Sigmoid colon (tissue), 7 donors: ENCODE data around the gene PRR12. TPM values are rescaled to one million over a fixed set of nuclear protein-coding genes. Genes with fewer than 3 reads are reported as not detected.

Experiments
- DNase-seq: peaks from one replicate; pipeline ENCODE4 v3.0.0-alpha.2; 2019
- H3K27ac ChIP-seq, 4 donors: fragments of 200-600 bp; sonication (generic); one replicate each; pipeline ENCODE4 v1.5.1; 2016 to 2019; ENCODE audit warnings: mild to moderate bottlenecking in 1 of 4
- H3K27me3 ChIP-seq, 3 donors: fragments of 200-600 bp; sonication (generic); one replicate each; pipeline ENCODE4 v1.5.1; 2019; ENCODE audit warnings: mild to moderate bottlenecking in 1 of 3
- H3K36me3 ChIP-seq, 4 donors: fragments of 200-600 bp; sonication (generic); one replicate each; pipeline ENCODE4 v1.5.1; 2016 to 2019
- H3K4me1 ChIP-seq, 4 donors: fragments of 200-600 bp; sonication (generic); one replicate each; pipeline ENCODE4 v1.5.1; 2017 to 2019
- H3K4me3 ChIP-seq, 4 donors: fragments of 200-600 bp; sonication (generic); one replicate each; pipeline ENCODE4 v1.5.1; 2017 to 2019; ENCODE audit warnings: mild to moderate bottlenecking in 2 of 4, moderate library complexity in 1 of 4
- H3K9me3 ChIP-seq, 4 donors: fragments of 200-600 bp in 3 of 4; sonication (generic) in 3 of 4; one replicate each; pipeline versions ENCODE4 v1.5.1 to v1.6.1; 2013 to 2019
- EP300 ChIP-seq, 4 donors: sonication (generic); formaldehyde crosslinking; IDR thresholded peaks; one replicate each; pipeline ENCODE4 v1.6.1; 2017; ENCODE audit warnings: antibody characterized with exemption in 4 of 4
- POLR2A ChIP-seq, 2 donors: fragments of 450-650 bp; IDR thresholded peaks; one replicate each; pipeline ENCODE4 v1.6.1; 2016; ENCODE audit warnings: antibody characterized with exemption in 2 of 2, mild to moderate bottlenecking in 2 of 2, moderate library complexity in 2 of 2
- POLR2AphosphoS5 ChIP-seq, 4 donors: sonication (generic); formaldehyde crosslinking; IDR thresholded peaks; one replicate each; pipeline ENCODE4 v1.6.1; 2017; ENCODE audit warnings: antibody characterized with exemption in 4 of 4
- WGBS, 2 donors: extraction: QIAGEN DNeasy Blood & Tissue Kit; methylation state at CpG; one replicate each; pipeline ENCODE4 v1.1.7; 2013; 5-methylcytosine and 5-hydroxymethylcytosine counted together
- intact Hi-C: fragments of 100-400 bp; cut with DNase I; formaldehyde crosslinking; loops from one replicate; pipeline ENCODE4 v1.15.1; 2023
- polyA plus RNA-seq, 3 donors: library from polyadenylated mRNA; stranded (reverse); fragments of 200-250 nt; gene quantifications; one replicate each; pipeline ENCODE4 v1.2.3, GENCODE V29; 2013
- total RNA-seq, 4 donors: library from RNA; depleted of rRNA; stranded (reverse); fragments of >200 nt; gene quantifications; one replicate each; pipeline ENCODE4 v1.1.0, GENCODE V29; 2016
- TF ChIP-seq, protein P1 (sequence below), 4 experiments: fragments of 450-650 bp in 3 of 4; fragments of 200-600 bp in 1 of 4; IDR thresholded peaks; one replicate each; pipeline ENCODE4 v1.5.1; 2016 to 2019; ENCODE audit warnings: antibody characterized with exemption in 4 of 4, mild to moderate bottlenecking in 3 of 4, moderate library complexity in 2 of 4
- donor health status: healthy with polysubstance abuse.
- donor health status: Bipolar disorder and iron deficiency.
- donor health status: healthy.

Gene PRR12
- total and polyA plus RNA-seq, 7 donors = 3.0 to 20.4 (median 5.7) TPM

DNA sequence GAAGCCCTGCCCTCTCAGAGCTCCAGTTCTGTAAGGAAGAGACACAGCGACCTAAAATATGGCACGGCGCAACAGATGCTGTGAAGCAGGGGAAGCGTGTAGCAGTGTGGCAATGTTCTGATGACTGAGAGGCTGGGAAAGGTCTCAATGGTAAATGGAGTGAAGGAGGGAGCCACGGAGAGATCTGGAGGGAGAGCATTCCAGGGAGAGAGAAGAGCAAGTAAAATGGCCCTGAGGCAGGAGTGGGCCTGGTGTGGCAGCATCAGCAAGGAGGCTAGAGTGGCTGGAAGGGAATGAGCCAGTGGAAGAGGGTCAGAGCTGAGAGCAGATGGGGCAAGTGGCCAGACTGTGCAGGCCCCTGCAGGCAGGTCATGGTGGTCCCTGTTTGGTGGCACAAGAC is 46.8 kb upstream of the PRR12 start:
- Histone ChIP-seq H3K27me3 (no peaks in the 10 kb centered on the region), H3K9me3 (no peaks in the 10 kb centered on the region), H3K27ac (no peak overlapping the region), H3K36me3 (peaks cover 0 to 14% (median 2%) of the 10 kb centered on the region in 4 donors), H3K4me1 (peaks cover 0 to 5% (median 2%) of the 10 kb centered on the region in 4 donors), H3K4me3 (no peak overlapping the region)
- intact Hi-C loops = no loop called here
- no peak for DNase-seq
- TF ChIP-seq EP300 (IDR thresholded peaks at IDR 0.05) (no peak), POLR2AphosphoS5 (IDR thresholded peaks at IDR 0.05) (no peak), POLR2A (IDR thresholded peaks at IDR 0.05) (no peak)
- TF ChIP-seq, protein P1, sequence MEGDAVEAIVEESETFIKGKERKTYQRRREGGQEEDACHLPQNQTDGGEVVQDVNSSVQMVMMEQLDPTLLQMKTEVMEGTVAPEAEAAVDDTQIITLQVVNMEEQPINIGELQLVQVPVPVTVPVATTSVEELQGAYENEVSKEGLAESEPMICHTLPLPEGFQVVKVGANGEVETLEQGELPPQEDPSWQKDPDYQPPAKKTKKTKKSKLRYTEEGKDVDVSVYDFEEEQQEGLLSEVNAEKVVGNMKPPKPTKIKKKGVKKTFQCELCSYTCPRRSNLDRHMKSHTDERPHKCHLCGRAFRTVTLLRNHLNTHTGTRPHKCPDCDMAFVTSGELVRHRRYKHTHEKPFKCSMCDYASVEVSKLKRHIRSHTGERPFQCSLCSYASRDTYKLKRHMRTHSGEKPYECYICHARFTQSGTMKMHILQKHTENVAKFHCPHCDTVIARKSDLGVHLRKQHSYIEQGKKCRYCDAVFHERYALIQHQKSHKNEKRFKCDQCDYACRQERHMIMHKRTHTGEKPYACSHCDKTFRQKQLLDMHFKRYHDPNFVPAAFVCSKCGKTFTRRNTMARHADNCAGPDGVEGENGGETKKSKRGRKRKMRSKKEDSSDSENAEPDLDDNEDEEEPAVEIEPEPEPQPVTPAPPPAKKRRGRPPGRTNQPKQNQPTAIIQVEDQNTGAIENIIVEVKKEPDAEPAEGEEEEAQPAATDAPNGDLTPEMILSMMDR (IDR thresholded peaks at IDR 0.05) = no peak
- WGBS, 2 donors = 70 to 86% methylated on average over 5 of the region's 5 CpGs

DNA sequence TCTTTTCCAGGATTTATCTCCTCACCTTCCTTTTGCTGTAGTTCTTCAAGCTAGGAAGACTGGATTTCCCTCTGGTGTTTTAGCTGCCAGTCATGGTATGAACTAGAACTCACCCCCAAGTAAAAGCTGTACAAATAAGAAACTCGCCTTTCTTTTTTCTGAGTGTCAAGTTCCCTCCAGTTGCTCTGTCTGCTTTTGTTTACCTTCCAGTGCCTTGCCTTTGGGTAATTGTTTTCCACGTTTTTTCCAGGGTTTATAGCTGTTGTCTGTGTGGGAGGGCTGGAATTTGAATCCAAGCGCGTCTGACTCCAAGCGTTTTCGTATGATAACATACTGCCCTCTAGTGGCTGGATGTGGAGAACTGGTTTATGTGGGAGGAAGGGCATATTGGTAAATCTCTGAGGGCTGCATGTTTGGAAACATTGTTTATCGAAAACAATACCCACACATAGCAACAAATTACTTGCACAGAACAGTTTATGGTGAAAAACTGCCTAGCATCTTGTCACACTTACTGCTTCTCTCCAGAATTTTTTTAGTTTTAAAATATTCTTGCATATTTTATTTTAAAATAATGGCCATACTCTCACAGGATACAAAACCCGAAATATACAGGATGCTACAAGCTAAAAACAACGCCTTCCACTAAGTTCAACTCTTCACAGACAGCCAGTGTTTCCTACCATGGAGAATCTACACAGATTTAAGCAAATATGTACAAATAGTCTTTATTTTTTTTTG is 44.0 kb upstream of the PRR12 start:
- H3K36me3 ChIP-seq = peaks cover 0 to 3% (median 0%) of the 10 kb centered on the region in 4 donors
- H3K9me3 ChIP-seq = no peaks in the 10 kb centered on the region
- H3K27ac ChIP-seq = peak overlapping the region in 1 of 4 donors; percentile 35
- intact Hi-C loops = loop anchor here (1.0 to 2.0 kb wide), 2 partner anchors 44 to 154 kb away; no protein-coding TSS in a partner anchor
- no peak overlapping the region for H3K4me3 ChIP-seq
- DNase-seq = peak; percentile 88
- TF ChIP-seq, protein P1 (IDR thresholded peaks at IDR 0.05) = peak; percentile 74 to 94 (median 88)
- TF ChIP-seq POLR2A (IDR thresholded peaks at IDR 0.05) = no peak
- TF ChIP-seq POLR2AphosphoS5 (IDR thresholded peaks at IDR 0.05) = peak in 1 of 4 donors; percentile 26
- WGBS, 2 donors = 4 to 9% methylated on average over 9 of the region's 9 CpGs
- peaks cover 0 to 5% (median 2%) of the 10 kb centered on the region in 4 donors for H3K4me1 ChIP-seq
- H3K27me3 ChIP-seq = no peaks in the 10 kb centered on the region

DNA sequence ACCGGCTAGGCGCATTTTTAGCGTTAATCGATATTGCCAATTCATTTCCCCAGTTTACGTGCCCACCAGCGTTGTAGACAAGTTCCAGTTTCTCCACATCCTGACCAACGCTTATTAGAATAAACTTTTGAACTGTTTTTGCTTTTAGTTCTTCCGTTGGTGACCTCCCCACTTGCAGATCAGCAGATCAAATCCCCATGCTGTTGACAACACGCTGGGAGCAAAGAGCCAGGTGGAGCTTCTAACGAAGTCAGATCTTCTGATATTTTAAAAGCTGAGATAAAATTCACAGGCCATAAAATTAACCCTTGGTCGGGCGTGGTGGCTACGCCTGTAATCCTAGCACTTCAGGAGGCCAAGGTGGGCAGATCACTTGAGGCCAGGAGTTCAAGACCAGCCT is 41.9 kb upstream of the PRR12 start:
- WGBS, 2 donors = 14 to 46% methylated on average over 13 of the region's 13 CpGs
- Histone ChIP-seq H3K27ac (no peak overlapping the region), H3K36me3 (peaks cover 0 to 6% (median 0%) of the 10 kb centered on the region in 4 donors), H3K27me3 (no peaks in the 10 kb centered on the region), H3K9me3 (no peaks in the 10 kb centered on the region), H3K4me1 (peaks cover 0 to 5% (median 2%) of the 10 kb centered on the region in 4 donors), H3K4me3 (no peak overlapping the region)
- no peak for TF ChIP-seq POLR2A (IDR thresholded peaks at IDR 0.05)
- TF ChIP-seq, protein P1 (IDR thresholded peaks at IDR 0.05) = no peak
- no peak for TF ChIP-seq EP300 (IDR thresholded peaks at IDR 0.05)
- no peak for TF ChIP-seq POLR2AphosphoS5 (IDR thresholded peaks at IDR 0.05)
- DNase-seq = no peak
- intact Hi-C loops = no loop called here

DNA sequence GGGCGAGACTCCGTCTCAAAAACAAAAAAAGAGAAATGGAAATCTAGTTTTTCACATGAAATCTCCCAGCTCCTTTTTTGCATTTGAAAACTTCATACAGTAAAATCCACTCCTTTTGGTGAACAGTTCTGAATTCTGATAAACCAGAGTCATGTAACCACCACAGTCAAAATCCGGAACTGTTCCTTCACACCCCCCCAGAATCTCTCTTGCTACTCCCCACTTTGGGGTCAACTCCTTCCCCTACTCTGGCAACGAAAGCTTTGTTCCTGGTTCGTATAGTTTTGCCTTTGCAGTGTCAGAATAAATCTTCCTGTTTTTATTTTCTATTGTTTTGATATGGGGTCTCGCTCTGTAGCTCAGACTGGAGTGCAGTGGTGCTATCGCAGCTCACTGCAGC is 39.5 kb upstream of the PRR12 start:
- intact Hi-C loops = no loop called here
- H3K27ac ChIP-seq = no peak overlapping the region
- TF ChIP-seq POLR2A (IDR thresholded peaks at IDR 0.05) (no peak), POLR2AphosphoS5 (IDR thresholded peaks at IDR 0.05) (no peak), EP300 (IDR thresholded peaks at IDR 0.05) (no peak)
- TF ChIP-seq, protein P1 (IDR thresholded peaks at IDR 0.05) = no peak

More for the DNA sequence above, 39.5 kb upstream of the PRR12 start:
- Histone ChIP-seq H3K4me3 (no peak overlapping the region), H3K36me3 (peaks cover 0 to 25% (median 1%) of the 10 kb centered on the region in 4 donors), H3K9me3 (no peaks in the 10 kb centered on the region), H3K4me1 (peaks cover 0 to 14% (median 8%) of the 10 kb centered on the region in 4 donors), H3K27me3 (no peaks in the 10 kb centered on the region)
- no peak for DNase-seq
- WGBS, 2 donors = 84 to 89% methylated on average over 7 of the region's 7 CpGs
